HEK293 (cell line): ENCODE data around the gene NINJ1.

Experiments used
- CTCF ChIA-PET: fragments of 350-600 bp; formaldehyde crosslinking; extraction: SDS; loops from one replicate; lab custom pipeline; 2021; ENCODE audit warnings: antibody characterized with exemption; lab: Yijun Ruan, JAX
- POLR2A ChIA-PET: fragments of 300-600 bp; formaldehyde crosslinking; extraction: SDS; loops from one replicate; lab custom pipeline; 2020; ENCODE audit warnings: antibody characterized with exemption, inconsistent platforms; lab: Yijun Ruan, JAX
- H3K27ac ChIP-seq: fragments of 200-500 bp; sonication (Bioruptor generic); 2 replicates; pipeline ENCODE4 v1.5.1; 2014; ENCODE audit warnings: low read depth, low read length, control low read depth, inconsistent platforms; ENCODE audit errors: extremely low read depth
- H3K36me3 ChIP-seq, 2 experiments: fragments of 200-500 bp in 1 of 2; sonication (Bioruptor generic) in 1 of 2; 1 replicate in 1 of 2; 2 replicates in 1 of 2; pipeline ENCODE4 v1.5.1; 2014 to 2017; ENCODE audit warnings: inconsistent platforms in 2 of 2, low read length in 2 of 2; ENCODE audit not compliant: control insufficient read depth in 2 of 2, insufficient read depth in 1 of 2
- H3K4me1 ChIP-seq: fragments of 200-500 bp; sonication (Bioruptor generic); 2 replicates; pipeline ENCODE4 v1.5.1; 2014; ENCODE audit warnings: mild to moderate bottlenecking, low read length, inconsistent platforms; ENCODE audit not compliant: control insufficient read depth, insufficient read depth
- H3K4me3 ChIP-seq: 2 replicates; pipeline ENCODE4 v1.5.1; 2011; ENCODE audit warnings: low read depth, mild to moderate bottlenecking, control low read depth, low read length, moderate library complexity
- H3K9me3 ChIP-seq: fragments of 200-500 bp; sonication (Bioruptor generic); 2 replicates; pipeline ENCODE4 v1.5.1; 2014; ENCODE audit warnings: low read depth, low read length, inconsistent platforms; ENCODE audit not compliant: control insufficient read depth, insufficient read depth
- KLF17 ChIP-seq: fragments of 450-650 bp; formaldehyde crosslinking; IDR thresholded peaks from 2 replicates; pipeline ENCODE4 v1.5.1; 2016; ENCODE audit warnings: missing biosample characterization, missing genetic modification characterization
- KLF7 ChIP-seq: fragments of 450-650 bp; formaldehyde crosslinking; IDR thresholded peaks from 2 replicates; pipeline ENCODE4 v1.5.1; 2016; ENCODE audit warnings: missing biosample characterization, missing genetic modification characterization, borderline replicate concordance
- PRDM6 ChIP-seq: fragments of 450-650 bp; formaldehyde crosslinking; IDR thresholded peaks from 2 replicates; pipeline ENCODE4 v1.5.1; 2017; ENCODE audit warnings: missing biosample characterization, missing genetic modification characterization
- TCF7L2 ChIP-seq: IDR thresholded peaks from 2 replicates; pipeline ENCODE4 v1.6.1; 2011; ENCODE audit warnings: low read depth, mild to moderate bottlenecking, inconsistent platforms, low read length, moderate library complexity, borderline replicate concordance
- WT1 ChIP-seq: fragments of 450-650 bp; formaldehyde crosslinking; IDR thresholded peaks from 2 replicates; pipeline ENCODE4 v1.5.1; 2016; ENCODE audit warnings: missing biosample characterization, missing genetic modification characterization
- YY2 ChIP-seq: fragments of 450-650 bp; formaldehyde crosslinking; IDR thresholded peaks from 2 replicates; pipeline ENCODE4 v1.5.1; 2016; ENCODE audit warnings: missing biosample characterization, missing genetic modification characterization
- ZBTB48 ChIP-seq: fragments of 450-650 bp; formaldehyde crosslinking; IDR thresholded peaks from 2 replicates; pipeline ENCODE4 v1.5.1; 2016; ENCODE audit warnings: missing biosample characterization, missing genetic modification characterization
- ZBTB6 ChIP-seq: fragments of 450-650 bp; formaldehyde crosslinking; IDR thresholded peaks from 2 replicates; pipeline ENCODE4 v1.5.1; 2017; ENCODE audit warnings: missing biosample characterization, missing genetic modification characterization
- ZBTB8A ChIP-seq: fragments of 450-650 bp; formaldehyde crosslinking; IDR thresholded peaks from 2 replicates; pipeline ENCODE4 v1.5.1; 2016; ENCODE audit warnings: missing biosample characterization, missing genetic modification characterization
- ZEB2 ChIP-seq: fragments of 450-650 bp; formaldehyde crosslinking; IDR thresholded peaks from 2 replicates; pipeline ENCODE4 v1.5.1; 2016; ENCODE audit warnings: missing biosample characterization, missing genetic modification characterization
- ZFHX2 ChIP-seq: fragments of 450-650 bp; formaldehyde crosslinking; conservative IDR thresholded peaks from 2 replicates; pipeline ENCODE4 v1.5.1; 2016; ENCODE audit warnings: missing biosample characterization, missing genetic modification characterization
- ZFP3 ChIP-seq: fragments of 450-650 bp; formaldehyde crosslinking; IDR thresholded peaks from 2 replicates; pipeline ENCODE4 v1.5.1; 2016; ENCODE audit warnings: low read depth, missing biosample characterization, missing genetic modification characterization
- ZIC2 ChIP-seq: fragments of 450-650 bp; formaldehyde crosslinking; IDR thresholded peaks from 2 replicates; pipeline ENCODE4 v1.5.1; 2016; ENCODE audit warnings: missing biosample characterization, missing genetic modification characterization
- ZNF10 ChIP-seq: fragments of 450-650 bp; formaldehyde crosslinking; IDR thresholded peaks from 2 replicates; pipeline ENCODE4 v1.5.1; 2017; ENCODE audit warnings: missing biosample characterization, missing genetic modification characterization
- ZNF155 ChIP-seq: fragments of 450-650 bp; formaldehyde crosslinking; IDR thresholded peaks from 2 replicates; pipeline ENCODE4 v1.5.1; 2016; ENCODE audit warnings: missing biosample characterization, missing genetic modification characterization
- ZNF23 ChIP-seq: fragments of 450-650 bp; formaldehyde crosslinking; IDR thresholded peaks from 2 replicates; pipeline ENCODE4 v1.5.1; 2016; ENCODE audit warnings: missing biosample characterization, missing genetic modification characterization, borderline replicate concordance
- ZNF266 ChIP-seq: fragments of 450-650 bp; formaldehyde crosslinking; IDR thresholded peaks from 2 replicates; pipeline ENCODE4 v1.5.1; 2016; ENCODE audit warnings: missing biosample characterization, missing genetic modification characterization, low read depth
- ZNF274 ChIP-seq, 2 experiments: fragments of 200-500 bp in 1 of 2; fragments of 450-650 bp in 1 of 2; sonication (Bioruptor generic) in 1 of 2; formaldehyde crosslinking in 1 of 2; IDR thresholded peaks; 2 replicates each; pipeline versions ENCODE4 v1.5.1 to v1.6.1; 2014 to 2016; ENCODE audit warnings: borderline replicate concordance in 1 of 2, inconsistent platforms in 1 of 2, low read length in 1 of 2, missing biosample characterization in 1 of 2, missing genetic modification characterization in 1 of 2
- ZNF335 ChIP-seq: fragments of 450-650 bp; formaldehyde crosslinking; conservative IDR thresholded peaks from 2 replicates; pipeline ENCODE4 v1.5.1; 2016; ENCODE audit warnings: missing biosample characterization, missing genetic modification characterization
- ZNF362 ChIP-seq: fragments of 450-650 bp; formaldehyde crosslinking; IDR thresholded peaks from 2 replicates; pipeline ENCODE4 v1.5.1; 2016; ENCODE audit warnings: missing biosample characterization, missing genetic modification characterization
- ZNF37A ChIP-seq: fragments of 450-650 bp; IDR thresholded peaks from 2 replicates; pipeline ENCODE4 v1.5.1; 2018; ENCODE audit warnings: missing biosample characterization, missing genetic modification characterization
- ZNF391 ChIP-seq: fragments of 450-650 bp; formaldehyde crosslinking; IDR thresholded peaks from 2 replicates; pipeline ENCODE4 v1.5.1; 2016; ENCODE audit warnings: low read depth, missing biosample characterization, missing genetic modification characterization, borderline replicate concordance
- ZNF530 ChIP-seq: fragments of 450-650 bp; formaldehyde crosslinking; IDR thresholded peaks from 2 replicates; pipeline ENCODE4 v1.5.1; 2016; ENCODE audit warnings: low read depth, missing biosample characterization, missing genetic modification characterization
- ZNF585B ChIP-seq: fragments of 450-650 bp; formaldehyde crosslinking; IDR thresholded peaks from 2 replicates; pipeline ENCODE4 v1.5.1; 2016; ENCODE audit warnings: missing biosample characterization, missing genetic modification characterization
- ZNF792 ChIP-seq: fragments of 450-650 bp; formaldehyde crosslinking; IDR thresholded peaks from 2 replicates; pipeline ENCODE4 v1.5.1; 2016; ENCODE audit warnings: missing biosample characterization, missing genetic modification characterization

NINJ1 gene

GRCh38 chr9:93083592-93084470 is 50.2 kb downstream of the NINJ1 start:
- Histone ChIP-seq H3K4me1 (no peaks in the 10 kb centered on the region), H3K27ac (no peak overlapping the region), H3K4me3 (no peak overlapping the region), H3K9me3 (no peaks in the 10 kb centered on the region), H3K36me3 (no peaks in the 10 kb centered on the region)
- TF ChIP-seq ZIC2 (tag by site-specific recombination) = peak; percentile 47
- TF ChIP-seq ZNF530 = no peak
- no peak for TF ChIP-seq ZNF585B (tag by site-specific recombination)
- no peak for TF ChIP-seq KLF7 (tag by site-specific recombination)
- TF ChIP-seq ZBTB8A (tag by site-specific recombination) = no peak
- TF ChIP-seq KLF17 = no peak
- TF ChIP-seq ZBTB6 = no peak
- 0 out of 2 replicates have a peak, but pooled peaks have one; percentile 12 for TF ChIP-seq ZFHX2 (tag by site-specific recombination)
- TF ChIP-seq YY2 (tag by site-specific recombination) = no peak
- TF ChIP-seq TCF7L2 = no peak
- no peak for TF ChIP-seq ZNF23
- ChIA-PET POLR2A (no interaction called here), CTCF (no interaction called here)

GRCh38 chr9:93082841-93083411 is 51.1 kb downstream of the NINJ1 start:
- no peak overlapping the region for H3K27ac ChIP-seq
- H3K36me3 ChIP-seq = no peaks in the 10 kb centered on the region
- no peaks in the 10 kb centered on the region for H3K9me3 ChIP-seq
- ChIA-PET POLR2A (no interaction called here), CTCF (no interaction called here)
- H3K4me3 ChIP-seq = no peak overlapping the region
- H3K4me1 ChIP-seq = no peaks in the 10 kb centered on the region
- TF ChIP-seq ZNF266 (tag by site-specific recombination) = no peak
- TF ChIP-seq YY2 (tag by site-specific recombination) = no peak
- no peak for TF ChIP-seq ZBTB48 (tag by site-specific recombination)
- no peak for TF ChIP-seq PRDM6 (tag by site-specific recombination)
- TF ChIP-seq WT1 (tag by site-specific recombination) = no peak
- TF ChIP-seq ZBTB8A (tag by site-specific recombination) = no peak
- no peak for TF ChIP-seq ZNF335 (tag by site-specific recombination)
- TF ChIP-seq ZNF10 (tag by site-specific recombination) = no peak
- TF ChIP-seq ZNF391 (tag by site-specific recombination) = no peak
- TF ChIP-seq ZNF155 (tag by site-specific recombination) = no peak
- no peak for TF ChIP-seq ZNF362 (tag by site-specific recombination)
- no peak for TF ChIP-seq ZNF274 (IDR thresholded peaks at IDR 0.05; ENCODE audit: low read length)
- no peak for TF ChIP-seq ZNF274 (tag by site-specific recombination; IDR thresholded peaks at IDR 0.05; ENCODE audit: borderline replicate concordance)
- no peak for TF ChIP-seq ZEB2 (tag by site-specific recombination)
- no peak for TF ChIP-seq ZFP3
- TF ChIP-seq ZNF792 (tag by site-specific recombination) = no peak
- TF ChIP-seq ZNF37A (tag by site-specific recombination) = no peak
- TF ChIP-seq, all 188 proteins: peak for 0
